ENCODE results near the gene SLC9A3. TPM values are rescaled to one million over a fixed set of nuclear protein-coding genes. Genes with fewer than 3 reads are reported as not detected.

Gene SLC9A3
- total RNA-seq, 5 donors from 2014 or later (not counting 1 experiment from before 2014, with no cell fraction given), result 1.9 to 3.5 (median 2.5) TPM

- DNase-seq (no peak), ATAC-seq (replicated peaks in 1 of 4) (no peak)
- H3K36me3 Mint-ChIP-seq, result peaks cover 7% of the 10 kb centered on the region
- Histone ChIP-seq H3K9me3 (no peaks in the 10 kb centered on the region), H3K27me3 (replicated peaks in 1 of 2; ENCODE audit: control insufficient read depth in 2 of 2, extremely low read depth in 1 of 2, insufficient read depth in 2 of 2, low read length in 1 of 2) (peaks cover 0 to 9% of the 10 kb centered on the region in 2 experiments), H3K4me3 (ENCODE audit: control insufficient read depth in 1 of 2, extremely low read depth in 1 of 2, low read length in 1 of 2) (peak overlapping the region; percentile 70 to 88), H3K36me3 (ENCODE audit: control insufficient read depth in 2 of 2, extremely low read depth in 1 of 2, insufficient read depth in 1 of 2, low read length in 1 of 2) (peaks cover 0 to 9% of the 10 kb centered on the region in 2 donors), H3K4me1 (ENCODE audit: control insufficient read depth in 1 of 2, extremely low read depth in 1 of 2, insufficient read depth in 2 of 2, low read length in 2 of 2) (peaks cover 0 to 24% of the 10 kb centered on the region in 2 experiments), H3K27ac (ENCODE audit: low read length) (peak overlapping the region; percentile 72)
- no peaks in the 10 kb centered on the region for H3K27me3 Mint-ChIP-seq
- CTCF ChIA-PET, result interaction anchor here in 1 of 2 donors (0.7 kb wide), 1 partner anchor 53 kb away, joined by 8 read pairs; no protein-coding TSS in a partner anchor
- peak overlapping the region; percentile 93 to 98 (median 94) for H3K4me3 Mint-ChIP-seq
- H3K4me1 Mint-ChIP-seq, result peaks cover 36 to 38% (median 36%) of the 10 kb centered on the region in 3 donors
- POLR2A ChIA-PET, result interaction anchor here in 1 of 2 donors (0.6 kb wide), 1 partner anchor 10 kb away, joined by 3 read pairs; no protein-coding TSS in a partner anchor
- WGBS (ENCODE audit: insufficient coverage), result 93% methylated on average over 5 of the region's 5 CpGs
- no peaks in the 10 kb centered on the region for H3K9me3 Mint-ChIP-seq
- H3K27ac Mint-ChIP-seq, result peak overlapping the region; percentile 66 to 98
These were observed 82.3 kb downstream of the SLC9A3 start for GRCh38 chr5:441996-442334.

DNA sequence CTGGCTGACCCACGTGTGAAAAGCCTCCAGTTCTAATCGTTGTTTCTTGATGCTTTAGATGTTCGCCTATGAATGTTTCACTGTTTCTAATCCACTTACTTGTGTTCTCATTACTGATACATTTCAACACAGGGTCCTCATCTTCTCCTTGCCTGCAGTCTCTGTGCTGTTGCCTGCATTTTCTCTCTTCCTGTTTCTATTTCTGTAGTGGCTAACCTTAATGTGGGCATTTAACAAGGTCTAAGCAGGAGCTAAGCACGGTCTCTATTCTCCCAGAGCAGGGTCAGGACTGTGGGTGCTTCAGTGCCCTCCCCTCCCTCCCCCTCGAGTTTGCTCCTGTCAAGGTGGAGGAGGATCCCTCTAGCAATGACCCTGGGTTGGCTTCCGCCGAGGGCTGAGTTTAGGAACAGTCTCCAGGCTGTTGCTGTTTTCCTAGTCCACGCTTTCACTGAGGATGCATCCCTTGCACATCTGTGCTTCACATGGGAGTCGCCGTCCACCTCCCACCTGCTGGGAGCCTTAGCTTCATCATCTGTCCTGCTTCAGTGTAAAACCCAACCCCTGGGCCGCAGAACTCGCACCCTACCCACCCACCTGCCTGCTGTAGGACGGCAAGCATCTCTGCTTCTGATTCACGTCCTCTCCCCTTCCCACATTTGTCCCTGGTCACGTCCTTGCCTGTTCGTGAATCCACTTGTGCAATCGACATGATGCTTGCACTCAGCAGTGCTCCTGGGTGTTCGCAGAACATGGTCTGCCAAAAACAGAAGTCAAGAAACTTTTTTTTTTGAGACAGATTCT lies 83.6 kb downstream of the SLC9A3 start:
- ChIA-PET CTCF (no interaction called here), POLR2A (no interaction called here)
- Histone ChIP-seq H3K9me3 (no peaks in the 10 kb centered on the region), H3K4me1 (ENCODE audit: control insufficient read depth in 1 of 2, extremely low read depth in 1 of 2, insufficient read depth in 2 of 2, low read length in 2 of 2) (peaks cover 0 to 24% of the 10 kb centered on the region in 2 experiments), H3K36me3 (ENCODE audit: control insufficient read depth in 2 of 2, extremely low read depth in 1 of 2, insufficient read depth in 1 of 2, low read length in 1 of 2) (peaks cover 0 to under 1% of the 10 kb centered on the region in 2 donors), H3K27ac (ENCODE audit: low read length) (no peak overlapping the region), H3K27me3 (replicated peaks in 1 of 2; ENCODE audit: control insufficient read depth in 2 of 2, extremely low read depth in 1 of 2, insufficient read depth in 2 of 2, low read length in 1 of 2) (peaks cover 0 to 20% of the 10 kb centered on the region in 2 experiments), H3K4me3 (ENCODE audit: control insufficient read depth in 1 of 2, extremely low read depth in 1 of 2, low read length in 1 of 2) (no peak overlapping the region)
- H3K27me3 Mint-ChIP-seq, result peaks cover 0 to 2% of the 10 kb centered on the region in 2 donors
- no peak overlapping the region for H3K27ac Mint-ChIP-seq
- H3K4me1 Mint-ChIP-seq, result peaks cover 23 to 28% (median 27%) of the 10 kb centered on the region in 3 donors
- H3K9me3 Mint-ChIP-seq, result no peaks in the 10 kb centered on the region
- H3K36me3 Mint-ChIP-seq, result no peaks in the 10 kb centered on the region
- peak overlapping the region in 2 of 3 donors; percentile 9 to 31 for H3K4me3 Mint-ChIP-seq
- 87% methylated on average over 13 of the region's 18 CpGs for WGBS (ENCODE audit: insufficient coverage)
- no peak for DNase-seq
- no peak for ATAC-seq (replicated peaks in 1 of 4)

DNA sequence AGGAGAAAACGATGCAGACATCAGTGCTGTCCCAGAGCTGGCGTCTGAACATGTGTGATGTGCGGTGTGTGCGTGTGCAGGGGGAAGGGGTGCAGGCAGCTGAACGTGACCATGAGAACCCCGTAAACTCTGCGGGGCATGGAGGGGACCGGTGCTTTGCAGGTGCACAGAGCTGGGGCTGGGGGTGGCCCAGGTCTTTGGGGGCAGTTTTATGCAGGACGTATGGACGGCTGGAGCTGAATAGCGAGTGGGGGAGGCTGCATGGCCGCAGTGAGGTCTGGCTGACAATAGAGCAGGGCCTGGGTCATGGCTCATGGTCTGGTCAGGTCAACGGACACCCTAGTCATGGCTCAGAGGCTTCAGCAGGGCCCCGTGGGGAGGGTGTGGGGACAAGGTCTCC lies 84.6 kb downstream of the SLC9A3 start:
- Histone ChIP-seq H3K27ac (ENCODE audit: low read length) (no peak overlapping the region), H3K9me3 (no peaks in the 10 kb centered on the region), H3K36me3 (ENCODE audit: control insufficient read depth in 2 of 2, extremely low read depth in 1 of 2, insufficient read depth in 1 of 2, low read length in 1 of 2) (no peaks in the 10 kb centered on the region), H3K4me3 (ENCODE audit: control insufficient read depth in 1 of 2, extremely low read depth in 1 of 2, low read length in 1 of 2) (no peak overlapping the region), H3K27me3 (replicated peaks in 1 of 2; ENCODE audit: control insufficient read depth in 2 of 2, extremely low read depth in 1 of 2, insufficient read depth in 2 of 2, low read length in 1 of 2) (peaks cover 0 to 28% of the 10 kb centered on the region in 2 experiments), H3K4me1 (ENCODE audit: control insufficient read depth in 1 of 2, extremely low read depth in 1 of 2, insufficient read depth in 2 of 2, low read length in 2 of 2) (peaks cover 0 to 23% of the 10 kb centered on the region in 2 experiments)
- peaks cover 3 to 5% of the 10 kb centered on the region in 2 donors for H3K27me3 Mint-ChIP-seq
- ChIA-PET POLR2A (no interaction called here), CTCF (no interaction called here)
- H3K4me3 Mint-ChIP-seq, result no peak overlapping the region
- H3K9me3 Mint-ChIP-seq, result no peaks in the 10 kb centered on the region
- 96% methylated on average over 14 of the region's 14 CpGs for WGBS (ENCODE audit: insufficient coverage)
- peaks cover 18 to 22% (median 22%) of the 10 kb centered on the region in 3 donors for H3K4me1 Mint-ChIP-seq
- no peak for DNase-seq
- H3K27ac Mint-ChIP-seq, result no peak overlapping the region
- no peaks in the 10 kb centered on the region for H3K36me3 Mint-ChIP-seq
- ATAC-seq (replicated peaks in 1 of 4), result no peak

GRCh38 chr5:439181-439580 lies 85.1 kb downstream of the SLC9A3 start:
- no peaks in the 10 kb centered on the region for H3K9me3 Mint-ChIP-seq
- WGBS (ENCODE audit: insufficient coverage), result 96% methylated on average over 6 of the region's 8 CpGs
- POLR2A ChIA-PET, result no interaction called here

DNA sequence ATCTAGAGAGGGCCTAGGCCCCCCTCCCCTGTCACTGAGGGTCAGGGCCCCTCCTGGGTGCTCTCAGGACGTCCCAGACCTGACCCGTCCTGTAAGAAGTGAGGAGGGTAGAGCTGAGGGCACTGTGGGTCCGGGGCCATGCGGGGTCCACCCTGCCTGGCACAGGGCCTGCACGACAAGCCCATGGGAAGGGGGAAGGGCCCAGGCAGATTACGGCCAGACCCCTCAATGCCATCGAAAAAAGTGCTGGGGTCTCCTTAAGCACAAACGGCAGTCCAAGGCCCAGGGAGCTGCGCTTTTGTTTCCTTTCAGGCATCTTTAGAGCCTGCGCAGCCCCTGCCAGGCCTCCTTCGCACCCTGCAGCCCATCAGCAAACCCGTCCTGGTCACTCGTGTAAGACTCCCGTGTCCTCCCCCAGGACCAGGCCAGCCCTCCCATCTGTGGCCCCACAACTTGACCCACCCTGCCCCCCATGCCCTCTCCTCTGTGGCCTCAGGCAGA lies 85.7 kb downstream of the SLC9A3 start:
- ATAC-seq (replicated peaks in 1 of 4) (no peak), DNase-seq (no peak)
- H3K27me3 ChIP-seq (replicated peaks in 1 of 2; ENCODE audit: control insufficient read depth in 2 of 2, extremely low read depth in 1 of 2, insufficient read depth in 2 of 2, low read length in 1 of 2), result peaks cover 0 to 39% of the 10 kb centered on the region in 2 experiments
- no peaks in the 10 kb centered on the region for H3K9me3 ChIP-seq
- POLR2A ChIA-PET, result no interaction called here
- H3K9me3 Mint-ChIP-seq, result no peaks in the 10 kb centered on the region
- peaks cover 7 to 13% (median 12%) of the 10 kb centered on the region in 3 donors for H3K4me1 Mint-ChIP-seq
- H3K4me3 Mint-ChIP-seq, result no peak overlapping the region
- H3K36me3 Mint-ChIP-seq, result no peaks in the 10 kb centered on the region
- peaks cover 0 to 12% of the 10 kb centered on the region in 2 experiments for H3K4me1 ChIP-seq (ENCODE audit: control insufficient read depth in 1 of 2, extremely low read depth in 1 of 2, insufficient read depth in 2 of 2, low read length in 2 of 2)
- H3K4me3 ChIP-seq (ENCODE audit: control insufficient read depth in 1 of 2, extremely low read depth in 1 of 2, low read length in 1 of 2), result no peak overlapping the region
- H3K27me3 Mint-ChIP-seq, result peaks cover 3 to 5% of the 10 kb centered on the region in 2 donors
- H3K27ac Mint-ChIP-seq, result no peak overlapping the region
- CTCF ChIA-PET, result interaction anchor here in 1 of 2 donors (1.3 kb wide), 1 partner anchor 8 kb away, joined by 3 read pairs; no protein-coding TSS in a partner anchor
- no peak overlapping the region for H3K27ac ChIP-seq (ENCODE audit: low read length)
- no peaks in the 10 kb centered on the region for H3K36me3 ChIP-seq (ENCODE audit: control insufficient read depth in 2 of 2, extremely low read depth in 1 of 2, insufficient read depth in 1 of 2, low read length in 1 of 2)
- 84% methylated on average over 14 of the region's 14 CpGs for WGBS (ENCODE audit: insufficient coverage)

More at GRCh38 chr5:439181-439580, 85.1 kb downstream of the SLC9A3 start:
- DNase-seq (no peak), ATAC-seq (replicated peaks in 1 of 4) (no peak)
- Mint-ChIP-seq H3K36me3 (no peaks in the 10 kb centered on the region), H3K4me3 (no peak overlapping the region), H3K4me1 (peaks cover 14 to 18% (median 17%) of the 10 kb centered on the region in 3 donors), H3K27ac (no peak overlapping the region), H3K27me3 (peaks cover 3 to 5% of the 10 kb centered on the region in 2 donors)
- peaks cover 0 to 33% of the 10 kb centered on the region in 2 experiments for H3K27me3 ChIP-seq (replicated peaks in 1 of 2; ENCODE audit: control insufficient read depth in 2 of 2, extremely low read depth in 1 of 2, insufficient read depth in 2 of 2, low read length in 1 of 2)
- H3K4me3 ChIP-seq (ENCODE audit: control insufficient read depth in 1 of 2, extremely low read depth in 1 of 2, low read length in 1 of 2), result no peak overlapping the region
- peaks cover 0 to 19% of the 10 kb centered on the region in 2 experiments for H3K4me1 ChIP-seq (ENCODE audit: control insufficient read depth in 1 of 2, extremely low read depth in 1 of 2, insufficient read depth in 2 of 2, low read length in 2 of 2)
- CTCF ChIA-PET, result interaction anchor here in 1 of 2 donors (1.3 kb wide), 1 partner anchor 7 kb away, joined by 3 read pairs; no protein-coding TSS in a partner anchor
- H3K27ac ChIP-seq (ENCODE audit: low read length), result no peak overlapping the region
- no peaks in the 10 kb centered on the region for H3K36me3 ChIP-seq (ENCODE audit: control insufficient read depth in 2 of 2, extremely low read depth in 1 of 2, insufficient read depth in 1 of 2, low read length in 1 of 2)
- H3K9me3 ChIP-seq, result no peaks in the 10 kb centered on the region

DNA sequence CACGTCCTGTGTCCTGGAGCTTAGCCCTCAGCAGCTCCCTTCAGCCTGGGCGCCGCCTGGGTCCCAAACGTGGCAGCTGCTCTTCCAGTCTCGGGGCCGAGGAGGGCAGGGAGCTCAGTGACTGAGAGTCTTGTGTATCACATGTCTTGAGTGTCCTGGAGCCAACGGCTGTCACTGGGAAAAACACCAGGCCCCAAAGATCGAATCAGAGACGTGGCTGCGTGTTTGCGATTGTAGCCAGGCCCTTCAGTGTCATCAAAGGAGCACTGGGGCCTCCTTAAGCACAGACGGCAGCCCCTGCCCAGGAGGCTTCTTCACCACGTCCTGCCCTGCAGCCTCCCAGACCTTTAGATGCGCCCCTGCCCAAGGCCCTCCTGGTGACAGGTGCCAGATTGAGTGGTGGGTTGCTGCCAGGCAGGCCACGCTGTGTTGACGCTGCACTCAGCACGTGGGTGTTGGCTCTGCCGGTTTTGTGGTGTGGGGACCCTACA lies 86.9 kb downstream of the SLC9A3 start:
- Mint-ChIP-seq H3K27me3 (peaks cover 3 to 8% of the 10 kb centered on the region in 2 donors), H3K36me3 (no peaks in the 10 kb centered on the region), H3K4me1 (peaks cover 3 to 8% (median 7%) of the 10 kb centered on the region in 3 donors), H3K9me3 (no peaks in the 10 kb centered on the region), H3K4me3 (no peak overlapping the region), H3K27ac (no peak overlapping the region)
- no peak for ATAC-seq (replicated peaks in 1 of 4)
- ChIA-PET CTCF (no interaction called here), POLR2A (no interaction called here)
- 80% methylated on average over 17 of the region's 18 CpGs for WGBS (ENCODE audit: insufficient coverage)
- Histone ChIP-seq H3K36me3 (ENCODE audit: control insufficient read depth in 2 of 2, extremely low read depth in 1 of 2, insufficient read depth in 1 of 2, low read length in 1 of 2) (no peaks in the 10 kb centered on the region), H3K4me3 (ENCODE audit: control insufficient read depth in 1 of 2, extremely low read depth in 1 of 2, low read length in 1 of 2) (no peak overlapping the region), H3K9me3 (no peaks in the 10 kb centered on the region), H3K27me3 (replicated peaks in 1 of 2; ENCODE audit: control insufficient read depth in 2 of 2, extremely low read depth in 1 of 2, insufficient read depth in 2 of 2, low read length in 1 of 2) (peaks cover 0 to 50% of the 10 kb centered on the region in 2 experiments), H3K27ac (ENCODE audit: low read length) (no peak overlapping the region), H3K4me1 (ENCODE audit: control insufficient read depth in 1 of 2, extremely low read depth in 1 of 2, insufficient read depth in 2 of 2, low read length in 2 of 2) (peaks cover 0 to 5% of the 10 kb centered on the region in 2 experiments)
- DNase-seq, result no peak
